ENCODE measurements around the gene CYSLTR2. TPM values are rescaled to one million over a fixed set of nuclear protein-coding genes. Genes with fewer than 3 reads are reported as not detected.

Gene CYSLTR2
- total and polyA plus RNA-seq, 2 donors from 2014 or later: 1.2 to 1.4 TPM

- Histone ChIP-seq H3K9me3 (ENCODE audit: control insufficient read depth in 2 of 3, insufficient read depth in 1 of 3, low read length in 3 of 3) (no peaks in the 10 kb centered on the region), H3K4me1 (ENCODE audit: control insufficient read depth in 2 of 3, insufficient read depth in 2 of 3, low read depth in 1 of 3, low read length in 3 of 3) (peaks cover 8 to 33% (median 15%) of the 10 kb centered on the region in 3 donors), H3K4me3 (ENCODE audit: low read length in 3 of 3) (peak overlapping the region in 1 of 3 donors; percentile 28), H3K27ac (ENCODE audit: low read depth in 2 of 2, low read length in 2 of 2) (peak overlapping the region; percentile 10 to 80), H3K36me3 (ENCODE audit: control insufficient read depth in 2 of 3, insufficient read depth in 3 of 3, low read length in 3 of 3) (no peaks in the 10 kb centered on the region), H3K9ac (ENCODE audit: low read length in 3 of 3) (peak overlapping the region in 1 of 3 donors; percentile 34), H3K27me3 (ENCODE audit: control insufficient read depth, insufficient read depth, low read length) (no peaks in the 10 kb centered on the region)
- TF ChIP-seq CTCF (IDR thresholded peaks at IDR 0.05; ENCODE audit: borderline replicate concordance, extremely low read depth, insufficient read depth): no peak
- intact Hi-C loops (cut with DNase I): no loop called here
- DNase-seq (peak in 2 of 5 donors; percentile 7 to 16), FAIRE-seq (no peak)
Observed at GRCh38 chr13:48625413-48626076, 28.2 kb upstream of the CYSLTR2 start.

GRCh38 chr13:48626077-48626449, 27.7 kb upstream of the CYSLTR2 start:
- FAIRE-seq: peak; percentile 86
- peak overlapping the region; percentile 71 to 80 for H3K27ac ChIP-seq (ENCODE audit: low read depth in 2 of 2, low read length in 2 of 2)
- H3K4me3 ChIP-seq (ENCODE audit: low read length in 3 of 3): peak overlapping the region in 1 of 3 donors; percentile 28
- no peaks in the 10 kb centered on the region for H3K27me3 ChIP-seq (ENCODE audit: control insufficient read depth, insufficient read depth, low read length)
- intact Hi-C loops (cut with DNase I): no loop called here
- no peak overlapping the region for H3K9ac ChIP-seq (ENCODE audit: low read length in 3 of 3)
- peaks cover 8 to 37% (median 15%) of the 10 kb centered on the region in 3 donors for H3K4me1 ChIP-seq (ENCODE audit: control insufficient read depth in 2 of 3, insufficient read depth in 2 of 3, low read depth in 1 of 3, low read length in 3 of 3)
- DNase-seq: peak in 3 of 5 donors; percentile 45 to 89 (median 87)
- no peaks in the 10 kb centered on the region for H3K36me3 ChIP-seq (ENCODE audit: control insufficient read depth in 2 of 3, insufficient read depth in 3 of 3, low read length in 3 of 3)
- no peaks in the 10 kb centered on the region for H3K9me3 ChIP-seq (ENCODE audit: control insufficient read depth in 2 of 3, insufficient read depth in 1 of 3, low read length in 3 of 3)
- no peak for TF ChIP-seq CTCF (IDR thresholded peaks at IDR 0.05; ENCODE audit: borderline replicate concordance, extremely low read depth, insufficient read depth)

GRCh38 chr13:48626726-48627451, 26.8 kb upstream of the CYSLTR2 start:
- peak overlapping the region; percentile 37 to 76 for H3K27ac ChIP-seq (ENCODE audit: low read depth in 2 of 2, low read length in 2 of 2)
- H3K9ac ChIP-seq (ENCODE audit: low read length in 3 of 3): no peak overlapping the region
- DNase-seq: peak in 1 of 5 donors; percentile 13
- peaks cover 8 to 42% (median 17%) of the 10 kb centered on the region in 3 donors for H3K4me1 ChIP-seq (ENCODE audit: control insufficient read depth in 2 of 3, insufficient read depth in 2 of 3, low read depth in 1 of 3, low read length in 3 of 3)
- no peaks in the 10 kb centered on the region for H3K9me3 ChIP-seq (ENCODE audit: control insufficient read depth in 2 of 3, insufficient read depth in 1 of 3, low read length in 3 of 3)
- no peak for TF ChIP-seq CTCF (IDR thresholded peaks at IDR 0.05; ENCODE audit: borderline replicate concordance, extremely low read depth, insufficient read depth)
- no peak for FAIRE-seq
- no peaks in the 10 kb centered on the region for H3K27me3 ChIP-seq (ENCODE audit: control insufficient read depth, insufficient read depth, low read length)
- intact Hi-C loops (cut with DNase I): no loop called here
- no peak overlapping the region for H3K4me3 ChIP-seq (ENCODE audit: low read length in 3 of 3)
- no peaks in the 10 kb centered on the region for H3K36me3 ChIP-seq (ENCODE audit: control insufficient read depth in 2 of 3, insufficient read depth in 3 of 3, low read length in 3 of 3)

Measured in kidney (tissue), 14 donors.